CD4-positive, alpha-beta T cell treated with Interleukin-15 for 1 hour (primary cell): Measurements from ENCODE around the gene EDN3.
"Not testable (repeated sequence)": the region's sequence is repeated elsewhere in the genome, so short reads cannot be mapped to it uniquely, and the experiment has no call there.

Experiments used
- DNase-seq: peaks from one replicate; pipeline ENCODE4 v3.0.0-alpha.2; 2020

EDN3 gene

DNA sequence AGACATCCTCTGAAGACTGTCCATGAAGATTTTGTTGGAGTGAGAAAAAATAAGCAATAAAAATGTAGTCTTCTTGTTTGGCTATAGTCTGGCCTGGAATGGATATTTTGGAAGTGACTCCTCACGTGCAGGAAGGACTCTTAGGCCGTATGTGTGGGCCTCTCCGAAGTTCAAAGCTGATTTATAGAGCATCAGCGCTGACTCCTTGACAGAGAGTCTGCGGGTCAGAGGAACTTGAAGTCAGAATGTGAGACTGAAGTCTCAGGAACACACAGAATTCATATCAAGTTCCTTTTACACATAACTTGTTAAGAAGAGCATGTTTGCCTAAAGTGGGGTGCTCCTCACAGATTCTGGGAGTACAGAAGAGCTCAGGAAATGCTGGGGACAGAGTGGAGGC lies 36.1 kb downstream of the EDN3 start:
- no peak for DNase-seq

- not testable (repeated sequence) for DNase-seq
These were observed 38.0 kb downstream of the EDN3 start for GRCh38 chr20:59338444-59338843.

GRCh38 chr20:59340201-59340885 lies 39.9 kb downstream of the EDN3 start:
- DNase-seq: no peak

- DNase-seq: not testable (repeated sequence)
These were observed 41.0 kb downstream of the EDN3 start for GRCh38 chr20:59341285-59342022.

DNA sequence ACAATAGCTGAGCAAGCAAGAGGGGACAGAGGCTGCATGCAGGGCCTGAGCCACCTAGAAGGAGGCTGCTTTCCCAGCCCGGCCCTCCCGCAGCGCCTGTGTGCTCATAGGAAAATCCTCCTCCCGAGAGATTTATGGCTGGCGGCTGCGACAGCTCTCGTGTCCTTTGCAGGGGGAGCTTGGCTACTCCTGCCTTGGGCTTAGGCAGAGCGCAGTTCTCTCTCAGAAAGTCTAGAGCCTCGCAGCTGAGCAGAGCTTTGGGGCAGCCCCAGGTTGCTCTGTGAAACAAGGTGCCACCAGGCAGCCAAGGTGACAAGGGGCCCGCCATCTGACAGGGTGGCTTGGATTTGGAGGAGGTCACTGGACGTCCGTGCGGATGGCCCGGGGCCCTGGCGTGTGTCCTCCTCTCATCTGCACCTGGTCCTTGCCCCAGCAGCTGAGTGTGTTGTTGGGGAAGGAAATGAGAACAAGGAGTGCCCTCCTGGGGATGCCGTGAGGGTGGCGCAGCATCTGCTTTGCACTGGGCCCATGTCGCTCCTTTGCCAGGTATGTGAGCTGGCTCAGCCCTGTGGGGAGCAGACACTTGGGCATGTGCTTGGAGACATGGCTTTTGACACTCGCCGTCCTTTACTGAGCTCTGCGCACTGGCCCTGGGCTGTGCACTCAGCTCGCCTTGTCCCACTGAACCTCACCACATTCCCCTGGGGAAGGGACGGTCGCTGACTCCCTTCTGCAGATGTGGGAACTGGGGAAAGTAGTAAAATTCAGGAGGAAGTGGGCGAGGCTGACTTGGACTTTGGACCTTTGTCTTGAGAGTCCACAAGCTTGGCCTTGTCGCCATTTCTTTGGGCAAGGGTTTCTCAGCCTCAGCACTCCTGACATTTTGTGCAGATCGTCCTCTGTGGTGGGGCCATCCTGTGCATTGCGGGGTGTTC lies 41.9 kb downstream of the EDN3 start:
- no peak for DNase-seq

GRCh38 chr20:59346061-59346460 lies 45.6 kb downstream of the EDN3 start:
- no peak for DNase-seq

DNA sequence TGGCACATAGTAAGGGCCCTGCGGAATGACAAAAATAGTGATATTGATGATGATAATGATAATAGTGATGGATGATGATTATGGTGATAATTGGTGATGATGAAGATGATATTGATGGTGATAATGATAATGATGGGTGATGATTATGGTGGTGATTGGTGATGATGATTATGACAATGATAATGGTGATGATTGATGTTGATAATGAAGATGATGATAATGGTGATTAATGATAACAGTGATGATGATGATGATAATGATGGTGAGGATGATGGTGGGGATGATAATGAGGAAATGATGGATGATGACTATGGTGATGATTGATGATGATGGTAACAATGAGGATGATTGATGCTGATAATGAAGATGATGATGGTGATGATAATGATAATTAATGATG lies 48.9 kb downstream of the EDN3 start:
- no peak for DNase-seq

DNA sequence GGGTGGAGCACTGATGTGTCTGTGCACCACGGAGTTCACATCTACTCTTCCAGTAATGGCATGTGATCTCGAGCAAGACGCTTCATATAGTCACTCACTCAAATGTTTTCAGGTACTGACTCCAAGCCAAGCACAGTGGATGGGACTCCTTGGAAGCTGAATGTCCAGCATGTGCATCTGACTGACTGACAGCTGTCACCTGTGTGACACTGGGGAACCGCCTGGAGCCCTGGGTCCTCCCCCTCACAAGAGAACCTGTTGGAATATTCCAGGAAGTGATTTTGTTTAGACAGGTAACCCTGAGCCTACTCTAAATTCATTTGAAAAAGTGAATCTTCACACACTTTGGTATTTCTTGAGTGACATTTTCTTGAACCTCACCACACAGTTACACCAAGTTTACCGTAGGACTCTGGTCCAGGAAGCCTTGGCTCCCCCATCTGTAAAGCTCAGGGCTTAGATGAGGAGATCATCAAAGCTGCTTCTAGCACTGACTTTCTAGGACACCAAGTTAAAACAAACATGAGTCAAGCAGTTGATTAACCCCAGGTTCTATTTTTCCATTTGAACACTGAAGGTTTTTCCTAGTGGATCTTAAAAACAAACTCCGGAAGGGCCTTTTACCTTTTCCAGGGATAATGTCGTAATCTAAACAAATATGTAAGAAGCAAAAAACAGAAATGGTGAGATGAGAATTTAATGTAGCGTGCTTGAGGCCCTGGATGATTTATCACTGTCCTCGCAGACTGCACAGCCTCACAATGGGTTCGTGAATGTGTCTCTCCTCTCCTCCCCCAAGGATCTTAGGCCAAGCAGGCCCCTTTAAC lies 50.1 kb downstream of the EDN3 start:
- no peak for DNase-seq

- no peak for DNase-seq
These were observed 51.0 kb downstream of the EDN3 start for GRCh38 chr20:59351157-59352040.

- DNase-seq: no peak
These were observed 52.1 kb downstream of the EDN3 start for GRCh38 chr20:59352541-59352940.

- DNase-seq: no peak
These were observed 52.6 kb downstream of the EDN3 start for GRCh38 chr20:59352990-59353389.

DNA sequence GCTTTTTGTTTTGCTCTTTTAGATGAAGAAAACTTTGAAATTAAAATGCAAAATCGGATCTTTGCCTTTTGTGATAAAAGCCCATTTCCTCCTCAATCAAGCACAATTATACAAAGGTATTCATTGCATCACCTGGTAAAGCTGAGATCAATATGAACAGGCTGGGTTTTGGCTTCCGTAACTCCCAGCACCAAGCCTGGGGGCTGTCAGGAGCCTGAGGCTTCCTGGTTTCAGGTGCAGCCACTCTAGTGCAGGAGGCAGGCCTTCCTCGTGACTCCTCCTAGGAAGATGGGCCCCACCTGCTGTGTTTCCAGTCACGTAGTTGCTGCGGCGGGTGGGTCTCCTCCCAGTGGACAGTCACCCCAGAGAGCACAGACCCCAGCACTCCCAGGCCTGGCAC lies 54.0 kb downstream of the EDN3 start:
- no peak for DNase-seq

DNA sequence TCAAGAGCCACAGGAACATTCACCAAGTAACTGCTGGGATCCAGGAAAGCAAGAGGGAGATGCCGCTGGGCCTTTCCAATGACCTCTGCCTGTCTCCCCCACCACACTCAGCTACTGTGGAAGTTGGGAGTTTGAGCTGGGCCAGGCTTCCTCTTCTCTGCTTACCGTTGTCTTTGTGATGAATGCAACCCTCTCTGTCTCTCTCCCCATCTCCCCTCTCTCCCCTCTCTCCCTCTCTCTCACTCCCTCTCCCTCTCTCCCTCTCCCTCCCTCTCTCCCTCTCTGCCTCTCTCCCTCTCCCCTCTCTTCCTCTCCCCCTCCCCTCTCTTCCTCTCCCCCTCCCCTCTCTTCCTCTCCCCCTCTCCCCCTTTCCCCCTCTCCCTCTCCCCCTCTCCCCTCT lies 54.8 kb downstream of the EDN3 start:
- no peak for DNase-seq

GRCh38 chr20:59356662-59357165 lies 56.3 kb downstream of the EDN3 start:
- no peak for DNase-seq

- DNase-seq: not testable (repeated sequence)
These were observed 58.4 kb downstream of the EDN3 start for GRCh38 chr20:59358793-59359192.

- DNase-seq: no peak
These were observed 59.7 kb downstream of the EDN3 start for GRCh38 chr20:59359906-59360725.

DNA sequence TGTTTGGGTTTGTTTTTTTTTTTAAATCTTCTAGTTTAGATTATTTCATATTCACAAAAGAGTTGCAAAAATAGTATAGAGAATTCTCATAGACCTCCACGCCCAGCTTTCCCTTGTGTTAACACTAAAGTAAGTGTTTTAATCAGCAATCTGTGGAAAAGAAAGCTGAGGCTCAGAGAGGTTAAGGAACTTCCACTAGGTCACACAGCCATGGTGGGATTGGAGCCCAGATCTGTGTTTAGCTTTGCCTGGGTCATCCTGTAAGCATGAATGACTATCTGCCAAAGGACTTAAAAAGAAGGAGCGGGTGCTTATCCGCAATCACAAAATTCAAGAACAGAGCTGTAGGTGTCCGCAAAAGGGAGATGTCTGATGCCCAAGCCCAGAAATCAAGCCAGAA lies 60.5 kb downstream of the EDN3 start:
- no peak for DNase-seq

GRCh38 chr20:59361411-59361810 lies 61.0 kb downstream of the EDN3 start:
- DNase-seq: no peak

DNA sequence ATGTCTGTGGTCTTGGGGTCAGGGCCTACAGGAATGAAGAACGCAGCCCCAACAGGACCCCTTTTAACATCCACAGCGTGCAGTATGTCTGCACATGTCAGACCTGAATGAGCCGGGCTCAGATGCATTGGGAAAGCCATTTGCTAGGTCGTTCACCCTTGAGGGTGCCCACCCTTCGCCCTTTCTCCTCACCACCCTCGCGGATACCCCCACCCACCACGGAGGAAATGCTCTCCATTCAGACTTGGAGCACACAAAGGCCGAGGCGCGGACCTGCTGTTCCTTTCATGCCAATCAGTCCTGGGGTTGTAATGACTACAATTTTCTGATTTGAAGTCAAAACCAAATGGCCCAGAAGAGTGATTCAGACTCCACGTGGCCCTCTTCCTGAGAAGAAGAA lies 62.7 kb downstream of the EDN3 start:
- DNase-seq: no peak

DNA sequence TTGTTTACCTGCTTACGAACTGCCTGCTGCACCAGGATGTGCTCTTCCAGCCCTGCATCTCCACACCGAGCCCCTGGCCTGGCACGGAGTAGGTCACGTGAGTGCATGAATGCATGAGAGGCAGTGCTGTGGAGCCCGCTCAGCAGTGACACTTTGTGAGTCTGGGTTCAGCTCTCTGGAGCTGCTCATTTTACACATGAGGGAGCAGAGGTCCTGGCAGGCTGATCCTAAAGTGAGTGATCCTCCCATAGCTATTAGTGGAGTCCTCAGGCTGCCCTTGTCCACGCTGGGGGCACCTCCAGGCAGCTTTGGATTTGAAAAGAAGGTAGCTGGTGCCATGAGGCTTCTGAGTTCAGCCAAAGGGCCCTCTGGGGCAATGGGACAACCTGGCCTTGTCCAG lies 64.2 kb downstream of the EDN3 start:
- DNase-seq: no peak
